HG03469 (cell line): Measurements from ENCODE around the gene NPIPB4.
"Not testable (repeated sequence)": the region's sequence is repeated elsewhere in the genome, so short reads cannot be mapped to it uniquely, and the experiment has no call there.

Experiments used
- ATAC-seq: cut with Tn5 transposase; IDR thresholded peaks from one replicate; pipeline ENCODE4 v1.9.1; 2021; ENCODE audit warnings: mild to moderate bottlenecking, moderate library complexity, moderate number of reproducible peaks; ENCODE audit not compliant: unreplicated experiment

The NPIPB4 gene

DNA sequence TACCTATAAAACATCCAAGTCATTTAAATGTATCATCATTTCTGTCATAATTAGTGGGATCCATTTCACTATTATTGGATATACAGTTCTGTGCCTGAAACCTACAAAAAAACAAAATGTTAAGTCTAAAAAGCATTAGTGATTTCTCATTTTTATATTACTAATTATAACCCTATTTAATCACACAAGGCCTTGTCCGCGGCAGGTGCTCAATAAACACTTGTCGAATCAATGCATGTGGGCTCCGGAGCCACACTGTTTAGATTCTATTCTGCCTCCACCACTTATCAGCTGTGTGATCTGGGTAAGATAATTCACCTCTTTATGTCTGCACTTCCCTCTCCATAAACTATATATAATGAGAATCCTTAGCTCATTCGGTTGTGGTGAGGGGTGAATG is at the start of gene NPIPB4:
TSS of gene NPIPB4 (minus strand) at position 101 of the 400 bp plus-strand sequence. CDS start 378 bp downstream, outside the sequence.
- ATAC-seq = not testable (repeated sequence)

DNA sequence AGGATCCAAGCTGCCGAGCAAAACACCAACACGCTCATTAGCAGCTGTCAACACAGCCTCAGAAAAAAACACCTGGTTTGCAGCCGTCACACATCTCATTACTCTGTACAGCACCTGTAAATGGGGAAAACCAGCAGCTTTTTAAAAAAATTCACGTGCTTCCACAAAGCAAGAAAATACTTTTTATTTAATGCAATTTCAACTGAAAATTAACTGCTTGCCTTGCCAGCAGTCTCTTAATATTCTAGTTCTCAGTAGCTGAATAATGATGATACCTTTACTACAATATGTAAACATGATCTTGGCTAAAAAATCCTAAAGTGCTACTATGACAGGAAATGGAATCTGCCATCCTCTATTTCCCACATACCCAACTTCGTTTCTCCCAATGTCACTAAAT is 41.4 kb upstream of the NPIPB4 start:
- not testable (repeated sequence) for ATAC-seq

GRCh38 chr16:21881988-21882387 is 24.4 kb upstream of the NPIPB4 start:
- not testable (repeated sequence) for ATAC-seq

- ATAC-seq = not testable (repeated sequence)
Observed at GRCh38 chr16:21837186-21837585, 20.4 kb downstream of the NPIPB4 start.

- ATAC-seq = not testable (repeated sequence)
Observed at GRCh38 chr16:21836334-21836733, 21.2 kb downstream of the NPIPB4 start.

GRCh38 chr16:21835747-21836146 is 21.8 kb downstream of the NPIPB4 start:
- not testable (repeated sequence) for ATAC-seq

- not testable (repeated sequence) for ATAC-seq
Observed at GRCh38 chr16:21834211-21834610, 23.3 kb downstream of the NPIPB4 start.

DNA sequence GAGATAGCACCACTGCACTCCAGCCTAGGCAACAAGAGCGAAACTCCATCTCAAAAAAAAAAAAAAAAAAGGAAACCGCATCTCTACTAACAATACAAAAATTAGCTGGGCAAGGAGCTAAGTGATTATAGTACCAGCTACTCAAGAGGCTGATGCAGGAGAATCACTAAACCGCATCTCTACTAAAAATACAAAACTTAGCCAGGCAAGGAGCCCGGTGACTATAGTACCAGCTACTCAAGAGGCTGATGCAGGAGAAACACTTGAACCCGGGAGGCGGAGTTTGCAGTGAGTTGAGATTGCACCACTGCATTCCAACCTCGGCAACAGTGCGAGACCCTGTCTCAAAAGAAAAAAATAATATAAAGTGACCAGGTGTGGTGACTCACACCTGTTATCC is 27.6 kb downstream of the NPIPB4 start:
- not testable (repeated sequence) for ATAC-seq

- not testable (repeated sequence) for ATAC-seq
Observed at GRCh38 chr16:21826067-21826706, 31.4 kb downstream of the NPIPB4 start.

- ATAC-seq = not testable (repeated sequence)
Observed at GRCh38 chr16:21825526-21825925, 32.0 kb downstream of the NPIPB4 start.

DNA sequence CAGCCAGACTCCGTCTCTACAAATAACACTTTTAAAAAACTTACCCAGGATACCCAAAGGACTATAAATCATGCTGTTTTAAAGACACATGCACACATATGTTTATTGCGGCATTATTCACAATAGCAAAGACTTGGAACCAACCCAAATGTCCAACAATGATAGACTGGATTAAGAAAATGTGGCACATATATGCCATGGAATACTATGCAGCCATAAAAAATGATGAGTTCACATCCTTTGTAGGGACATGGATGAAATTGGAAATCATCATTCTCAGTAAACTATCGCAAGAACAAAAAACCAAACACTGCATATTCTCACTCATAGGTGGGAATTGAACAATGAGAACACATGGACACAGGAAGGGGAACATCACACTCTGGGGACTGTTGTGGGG is 34.3 kb downstream of the NPIPB4 start:
- ATAC-seq = not testable (repeated sequence)

- not testable (repeated sequence) for ATAC-seq
Observed at GRCh38 chr16:21820908-21821465, 36.6 kb downstream of the NPIPB4 start.

- ATAC-seq = peak; percentile 72
Observed at GRCh38 chr16:21820028-21820907, 37.3 kb downstream of the NPIPB4 start.

- not testable (repeated sequence) for ATAC-seq
Observed at GRCh38 chr16:21819617-21820016, 37.9 kb downstream of the NPIPB4 start.

DNA sequence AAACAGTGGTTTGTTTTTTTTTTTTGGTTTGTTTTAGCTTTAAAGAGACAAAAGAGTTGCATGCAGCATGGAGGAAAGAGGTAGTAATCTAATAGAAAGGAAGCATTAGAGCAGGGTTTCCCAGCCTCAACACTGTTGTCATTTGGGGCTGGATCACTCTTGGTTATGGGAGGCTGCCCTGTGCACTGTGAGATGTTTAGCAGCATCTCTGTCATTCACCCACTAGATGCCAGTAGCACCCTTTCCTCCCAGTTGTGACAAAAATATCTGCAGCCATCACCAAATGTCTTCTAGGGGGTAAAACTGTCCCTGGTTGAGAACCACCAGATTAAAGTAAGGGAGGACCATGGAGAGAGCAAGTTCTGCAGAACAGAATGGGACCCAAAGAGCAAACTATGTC is 40.5 kb downstream of the NPIPB4 start:
- not testable (repeated sequence) for ATAC-seq

DNA sequence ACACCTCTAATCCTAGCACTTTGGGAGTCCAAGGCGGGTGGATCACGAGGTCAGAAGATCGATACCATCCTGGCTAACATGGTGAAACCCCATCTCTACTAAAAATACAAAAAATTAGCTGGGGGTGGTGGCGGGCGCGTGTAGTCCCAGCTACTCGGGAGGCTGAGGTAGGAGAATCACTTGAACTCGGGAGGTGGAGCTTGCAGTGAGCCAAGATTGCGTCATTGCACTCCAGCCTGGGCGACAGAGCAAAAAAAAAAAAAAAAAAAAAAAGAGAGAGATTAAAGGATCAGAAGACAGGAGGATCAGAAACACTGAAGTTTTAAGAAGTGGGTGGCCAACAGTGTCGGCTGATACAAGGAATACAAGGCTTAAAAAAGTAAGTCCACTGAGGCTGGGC is 41.9 kb downstream of the NPIPB4 start:
- ATAC-seq = not testable (repeated sequence)

DNA sequence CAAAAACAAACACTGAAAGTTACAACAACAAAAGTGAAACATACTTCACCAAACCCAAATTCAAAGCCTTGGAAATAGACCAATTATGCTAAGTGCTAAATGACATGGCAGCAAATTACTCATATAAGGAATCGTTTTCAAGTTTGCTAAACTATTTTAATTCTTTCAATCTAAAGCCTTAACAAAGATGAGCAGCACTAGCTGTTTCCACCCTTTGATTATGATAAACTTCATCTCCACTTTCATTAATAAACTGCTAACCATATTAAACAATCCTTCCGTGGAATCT is 55.2 kb downstream of the NPIPB4 start:
- ATAC-seq = not testable (repeated sequence)

- ATAC-seq = not testable (repeated sequence)
Observed at GRCh38 chr16:21801538-21802374, 55.8 kb downstream of the NPIPB4 start.

- ATAC-seq = not testable (repeated sequence)
Observed at GRCh38 chr16:21798601-21799000, 59.0 kb downstream of the NPIPB4 start.

DNA sequence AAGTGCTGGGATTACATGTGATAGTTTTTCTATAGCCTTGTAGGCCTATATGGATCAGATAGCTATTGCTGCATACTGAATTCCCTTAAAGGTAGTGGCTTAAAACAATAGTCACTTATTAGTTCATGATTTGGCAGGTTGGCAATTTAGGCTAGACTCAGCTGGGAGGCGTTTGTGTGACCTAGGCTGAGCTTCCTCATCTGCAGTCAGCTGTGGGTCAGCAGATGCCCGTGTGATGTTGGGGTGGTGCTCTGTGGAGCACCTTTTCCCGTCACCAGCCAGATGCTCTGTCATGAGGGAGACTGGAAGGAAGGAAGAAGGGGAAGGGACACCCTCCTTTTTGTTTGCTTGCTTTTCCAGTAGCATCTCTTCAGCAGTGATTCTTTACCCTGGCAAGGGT is 64.2 kb downstream of the NPIPB4 start:
- ATAC-seq = not testable (repeated sequence)

- ATAC-seq = peak; percentile 51
Observed at GRCh38 chr16:21790506-21790905, 67.0 kb downstream of the NPIPB4 start.
